HuH-7.5 (cell line): ENCODE results near the gene OGFOD3.
A peak's percentile ranks its signal among the peaks of the same experiment; 100 is the strongest.

Source experiments
- DNase-seq: peaks from one replicate; pipeline ENCODE4 v3.0.0; 2011; ENCODE audit warnings: low spot score

Gene OGFOD3

GRCh38 chr17:82405051-82405450 is 13.3 kb downstream of the OGFOD3 start:
- no peak for DNase-seq

GRCh38 chr17:82403662-82404660 is 14.4 kb downstream of the OGFOD3 start:
- DNase-seq, result no peak

DNA sequence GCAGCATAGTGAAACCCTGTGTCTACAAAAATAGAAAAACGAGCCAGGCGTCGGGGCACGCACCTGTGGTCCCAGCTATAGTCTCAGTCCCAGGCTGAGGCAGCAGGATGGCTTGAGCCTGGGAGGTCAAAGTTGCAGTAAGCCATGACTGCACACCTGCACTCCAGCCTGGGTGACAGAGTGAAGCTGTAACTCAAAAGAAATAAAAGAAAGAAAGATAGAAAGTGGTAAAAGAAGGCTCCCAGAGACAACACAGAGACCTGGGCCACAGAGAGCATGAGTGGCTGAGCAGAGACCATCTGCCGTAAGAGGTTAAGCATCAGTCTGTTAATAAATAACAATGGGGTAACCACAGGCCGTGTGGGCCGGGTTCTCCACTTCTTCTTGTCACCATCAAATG is 15.5 kb downstream of the OGFOD3 start:
- DNase-seq, result peak; percentile 64

DNA sequence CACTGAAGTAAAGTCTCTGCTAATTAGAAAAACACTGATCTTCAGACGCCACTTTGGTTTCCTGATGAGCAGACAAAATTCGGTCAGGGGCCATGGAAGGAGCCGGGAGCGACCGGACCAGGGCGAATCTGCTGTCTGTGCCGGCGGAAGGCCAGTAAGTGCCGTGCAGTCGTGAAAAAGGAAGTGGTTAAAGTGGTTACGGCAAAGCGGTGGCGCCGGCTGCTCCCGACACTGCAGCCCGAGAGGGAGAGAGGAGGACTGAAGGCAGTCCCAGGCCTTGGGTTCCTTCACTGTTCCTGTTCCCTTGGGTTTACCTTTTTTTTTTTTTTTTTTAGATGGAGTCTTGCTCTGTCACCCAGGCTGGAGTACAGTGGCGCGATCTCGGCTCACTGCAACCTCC is 17.6 kb downstream of the OGFOD3 start:
- no peak for DNase-seq

GRCh38 chr17:82400206-82400605 is 18.2 kb downstream of the OGFOD3 start:
- DNase-seq, result no peak

- no peak for DNase-seq
Measured at GRCh38 chr17:82399601-82400101, 18.7 kb downstream of the OGFOD3 start.

DNA sequence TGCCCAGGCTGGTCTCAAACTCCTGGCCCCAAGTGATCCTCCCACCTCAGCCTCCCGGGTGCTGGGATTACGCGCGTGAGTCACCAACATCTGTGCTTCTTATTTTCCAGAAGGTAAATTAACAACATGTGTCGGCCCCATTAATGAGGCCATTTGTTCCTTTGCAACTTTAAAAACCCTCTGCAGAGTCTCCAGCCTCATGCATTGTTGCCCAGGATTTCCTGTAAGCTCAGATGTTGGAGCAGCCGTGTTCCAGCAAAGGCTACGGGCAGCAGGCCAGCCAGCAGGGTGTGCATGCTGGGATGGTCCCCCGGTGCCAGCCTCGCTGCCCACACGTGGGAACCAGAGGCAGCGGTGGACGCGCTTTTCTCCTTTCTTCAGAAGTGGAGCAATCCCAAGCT is 19.3 kb downstream of the OGFOD3 start:
- DNase-seq, result no peak

DNA sequence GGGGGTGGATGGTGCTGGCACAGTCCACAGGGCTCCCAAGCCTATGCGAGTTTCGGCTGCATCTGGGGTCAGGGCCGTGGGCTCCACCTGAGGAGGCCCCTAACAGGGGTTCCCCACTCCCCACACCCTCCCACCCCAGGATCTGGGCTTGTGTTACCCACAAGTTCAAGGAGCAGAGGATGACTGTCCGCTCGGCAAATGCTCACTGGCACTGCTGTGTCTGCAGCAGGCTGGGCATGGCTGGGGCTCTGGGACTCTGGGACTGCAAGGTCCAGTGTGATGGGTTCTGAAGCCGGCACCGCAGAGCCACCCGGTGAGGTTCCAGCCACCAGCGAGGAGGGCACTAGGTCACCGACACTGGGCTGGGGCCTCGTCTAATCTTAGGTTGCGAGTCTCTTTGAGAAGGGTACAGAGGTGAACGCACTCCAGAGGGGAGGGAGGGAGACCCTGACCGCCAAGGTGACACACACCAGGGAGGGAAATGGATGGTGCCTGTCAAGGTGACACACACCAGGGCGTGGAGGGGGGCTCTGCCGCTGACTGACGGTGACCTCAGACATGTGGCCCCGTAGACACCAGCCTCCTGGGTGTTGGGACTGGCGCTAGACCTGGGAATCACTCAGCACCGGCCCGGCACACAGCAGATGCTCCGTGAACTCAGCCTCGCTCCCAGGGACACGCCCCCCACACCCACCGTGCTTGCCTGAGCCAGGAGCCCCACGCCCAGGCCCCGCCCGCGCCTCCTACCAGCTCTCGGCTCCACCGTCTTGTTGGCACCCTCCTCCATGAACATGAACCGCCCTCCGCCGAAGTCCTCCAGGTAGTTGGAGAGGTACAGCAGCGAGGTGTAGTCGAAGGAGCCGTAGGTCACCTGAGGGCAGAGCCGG is 20.7 kb downstream of the OGFOD3 start:
- no peak for DNase-seq

DNA sequence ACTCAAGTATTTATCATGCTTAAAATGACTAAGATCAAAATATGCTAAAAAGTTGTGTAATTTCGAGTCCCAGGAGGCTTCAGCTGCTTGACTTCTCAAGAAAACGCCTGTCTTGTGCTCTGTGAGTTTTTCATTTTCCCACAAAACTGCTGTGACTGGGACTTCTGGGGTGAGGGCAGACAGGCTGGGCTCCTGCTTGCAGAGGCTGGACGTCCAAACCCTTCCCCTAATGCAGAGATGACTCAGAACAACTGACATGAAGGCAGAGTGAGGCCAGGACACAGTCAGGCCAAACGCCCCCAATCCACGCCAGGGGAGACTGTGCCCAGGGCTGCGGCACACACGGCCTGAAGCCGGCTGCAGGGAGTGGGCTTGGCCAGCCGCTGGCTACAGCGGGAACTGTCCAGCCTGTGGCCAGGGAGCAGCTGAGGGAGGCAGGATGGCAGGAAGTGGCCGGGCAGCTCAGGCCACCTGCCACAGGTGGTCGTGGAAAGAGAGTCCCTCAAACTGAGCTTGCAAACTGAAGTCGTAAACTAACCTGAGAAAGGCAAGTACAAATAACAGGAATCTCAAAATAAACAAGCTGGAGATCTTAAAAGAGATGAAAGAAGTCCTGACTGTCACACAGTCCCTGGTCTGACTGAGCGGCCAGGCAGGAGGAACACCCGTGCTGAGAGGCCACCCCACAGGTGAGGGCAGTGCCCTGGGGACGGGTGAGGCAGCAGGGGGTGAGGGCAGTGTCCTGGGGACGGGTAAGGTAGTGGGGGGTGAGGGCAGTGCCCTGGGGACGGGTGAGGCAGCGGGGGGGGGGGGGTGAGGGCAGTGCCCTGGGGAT is 21.6 kb downstream of the OGFOD3 start:
- DNase-seq, result no peak

DNA sequence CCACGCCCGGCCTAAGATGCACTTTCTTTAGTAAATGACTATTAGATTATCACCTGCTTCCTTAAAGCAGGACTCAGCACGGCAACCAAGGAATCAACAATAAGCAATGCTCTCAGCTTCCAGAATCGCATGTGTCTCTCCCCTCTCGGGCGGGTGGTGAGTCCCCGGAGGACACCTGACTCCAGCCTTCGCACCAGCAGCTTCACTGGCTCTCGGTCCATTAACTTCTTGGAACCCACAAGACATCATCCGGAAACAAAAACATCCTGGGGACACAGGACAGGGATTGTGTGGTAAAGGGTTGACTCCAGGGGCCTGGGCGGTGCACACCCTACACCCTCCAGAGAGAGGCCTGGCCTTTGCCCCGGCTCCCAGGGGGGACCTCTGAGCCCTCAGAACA is 24.1 kb downstream of the OGFOD3 start:
- DNase-seq, result no peak

DNA sequence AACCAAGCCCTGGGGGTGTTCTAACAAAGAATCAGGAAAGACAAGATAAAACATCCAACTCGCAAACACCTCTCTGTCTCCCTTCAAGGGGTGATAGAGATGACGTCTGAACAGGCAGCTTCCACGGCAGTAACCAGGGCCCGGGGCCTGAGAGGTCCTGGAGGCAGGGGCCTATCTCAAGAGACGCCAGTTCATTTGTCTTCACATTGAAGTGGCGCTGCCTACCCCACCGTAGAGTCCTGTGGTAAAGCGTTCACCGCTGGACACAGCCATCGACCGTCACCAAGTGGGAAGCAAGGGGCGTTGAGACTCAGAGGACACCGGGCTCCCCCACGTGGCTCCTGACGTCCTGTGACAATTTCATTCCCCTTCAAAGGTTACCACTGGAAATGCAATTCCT is 25.4 kb downstream of the OGFOD3 start:
- no peak for DNase-seq

DNA sequence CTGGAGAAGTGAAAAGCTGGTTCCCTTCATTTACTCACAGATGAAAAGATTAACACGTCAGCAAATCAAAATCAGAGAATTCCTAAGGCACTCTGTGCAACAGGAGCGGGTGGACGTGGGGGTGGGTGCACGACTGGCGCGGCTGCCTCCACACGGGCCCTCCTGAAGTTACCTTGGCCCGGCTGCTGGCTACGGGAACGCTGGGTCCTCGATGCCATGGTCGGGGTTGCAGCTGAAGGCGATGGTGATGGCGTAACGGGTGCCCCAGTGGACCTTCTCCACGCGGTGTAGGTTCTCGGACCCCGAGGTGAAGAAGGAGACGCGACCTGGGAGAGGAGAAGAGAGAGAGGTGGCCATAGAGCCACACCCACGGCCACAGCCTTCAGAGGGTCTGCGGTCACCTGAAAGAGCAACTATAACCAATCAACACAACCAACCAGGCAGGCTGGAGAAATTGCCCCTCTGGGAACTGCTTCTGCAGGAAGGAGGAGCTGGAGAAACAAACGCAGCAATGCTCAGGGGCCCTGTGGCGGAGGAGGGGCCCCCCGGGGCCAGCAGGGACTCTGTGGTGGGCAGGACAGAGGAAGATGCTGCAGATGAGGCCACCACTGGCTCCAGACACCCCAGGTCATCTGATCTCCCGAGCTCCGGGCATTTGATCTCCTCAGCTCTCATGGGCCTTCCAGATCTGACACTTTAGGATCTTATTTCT is 26.0 kb downstream of the OGFOD3 start:
- DNase-seq, result no peak

GRCh38 chr17:82391496-82392066 is 26.8 kb downstream of the OGFOD3 start:
- no peak for DNase-seq

GRCh38 chr17:82390860-82391435 is 27.4 kb downstream of the OGFOD3 start:
- no peak for DNase-seq

GRCh38 chr17:82390015-82390859 is 28.1 kb downstream of the OGFOD3 start:
- no peak for DNase-seq

- DNase-seq, result no peak
Measured at GRCh38 chr17:82389379-82389778, 29.0 kb downstream of the OGFOD3 start.

DNA sequence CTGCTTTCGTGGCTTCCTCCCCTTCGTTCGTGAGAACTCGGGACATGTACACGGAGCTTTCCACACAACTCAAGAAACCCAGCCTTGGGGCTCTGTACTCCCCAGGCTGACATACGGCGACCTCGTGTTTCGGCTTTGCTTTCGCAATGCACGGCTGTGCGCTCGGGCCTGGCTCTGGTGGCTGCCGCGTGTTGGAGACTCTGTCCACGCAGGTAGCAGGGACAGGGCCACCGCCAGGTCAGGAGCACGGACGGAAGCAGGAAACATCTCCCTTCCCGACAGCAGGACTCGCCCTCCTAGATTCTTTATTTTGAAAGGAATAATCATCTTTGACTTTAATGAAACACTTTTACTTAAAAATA is 29.5 kb downstream of the OGFOD3 start:
- no peak for DNase-seq

- DNase-seq, result no peak
Measured at GRCh38 chr17:82388223-82388921, 30.0 kb downstream of the OGFOD3 start.

GRCh38 chr17:82387705-82388106 is 30.7 kb downstream of the OGFOD3 start:
- no peak for DNase-seq
